Right kidney (tissue), 1 donor: ENCODE measurements around the gene TTC16.
"Not testable (repeated sequence)": the region's sequence is repeated elsewhere in the genome, so short reads cannot be mapped to it uniquely, and the experiment has no call there.

Experiments used
- DNase-seq: peaks from one replicate; pipeline ENCODE4 v3.0.0-alpha.2; 2016

Gene TTC16

GRCh38 chr9:127769929-127770582 is 54.2 kb downstream of the TTC16 start:
- peak; percentile 26 for DNase-seq

GRCh38 chr9:127770583-127770904 is 54.7 kb downstream of the TTC16 start:
- peak; percentile 31 for DNase-seq

DNA sequence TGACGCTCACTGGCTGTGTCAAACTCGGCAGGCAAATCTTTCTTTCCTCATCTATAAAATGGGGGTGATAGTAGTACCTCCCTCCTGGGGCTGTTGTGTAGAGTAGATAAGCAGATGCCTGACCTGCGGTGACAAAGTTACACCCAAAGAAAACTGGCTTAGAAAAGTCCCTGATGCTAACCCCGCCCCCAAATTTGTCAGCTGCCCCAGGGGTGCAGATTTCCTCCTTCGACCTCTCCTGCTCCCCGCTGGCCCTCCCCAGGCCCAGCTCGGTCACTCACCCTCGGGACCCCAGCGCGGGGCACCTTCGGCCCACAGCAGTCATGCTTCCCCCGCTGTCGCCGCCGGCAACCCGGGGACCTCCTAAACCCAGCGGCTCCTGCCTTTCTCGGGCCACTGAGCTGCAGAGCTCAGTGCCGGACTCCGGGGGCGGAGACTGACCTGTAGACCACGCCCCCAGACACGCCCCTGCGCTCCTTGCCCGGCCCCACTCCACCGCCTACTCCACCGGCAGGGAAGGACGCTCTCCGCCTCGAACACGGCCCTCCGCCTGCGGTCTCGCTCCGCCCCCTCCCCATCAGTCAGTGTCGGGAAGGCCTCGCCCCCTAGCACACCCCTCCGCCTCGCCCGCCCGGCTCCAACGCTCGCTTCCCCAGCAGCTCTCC is 55.2 kb downstream of the TTC16 start:
- peak; percentile 89 for DNase-seq

DNA sequence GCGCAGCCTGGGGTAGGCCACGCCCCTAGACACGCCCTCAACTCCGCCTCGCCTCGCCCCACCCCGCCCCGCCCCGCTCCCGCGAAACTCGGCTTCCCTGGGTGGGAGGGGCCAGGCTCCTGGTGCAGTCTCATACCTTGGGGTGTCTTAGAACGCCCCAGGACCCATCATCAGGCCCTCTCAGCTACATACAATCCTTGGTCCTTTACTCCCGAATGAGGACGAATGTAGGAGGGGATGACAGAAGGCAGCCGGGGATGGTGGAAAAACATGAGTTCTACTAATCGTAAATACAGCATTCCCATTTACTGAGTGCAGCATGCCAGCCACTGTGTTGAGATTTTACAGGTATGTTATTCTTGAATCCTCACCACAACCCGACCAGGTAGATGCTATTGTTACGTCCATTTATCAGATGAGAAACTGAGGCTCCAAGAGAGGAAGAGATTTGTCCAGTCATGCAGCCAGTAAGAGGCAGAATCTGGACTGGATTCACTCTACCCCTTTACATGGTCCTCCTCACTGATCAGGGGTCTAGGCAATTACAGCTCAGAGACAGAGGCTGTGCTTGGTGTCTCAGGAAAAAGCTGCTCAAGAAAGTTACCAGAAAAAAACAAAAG is 55.8 kb downstream of the TTC16 start:
- DNase-seq, result peak; percentile 82

DNA sequence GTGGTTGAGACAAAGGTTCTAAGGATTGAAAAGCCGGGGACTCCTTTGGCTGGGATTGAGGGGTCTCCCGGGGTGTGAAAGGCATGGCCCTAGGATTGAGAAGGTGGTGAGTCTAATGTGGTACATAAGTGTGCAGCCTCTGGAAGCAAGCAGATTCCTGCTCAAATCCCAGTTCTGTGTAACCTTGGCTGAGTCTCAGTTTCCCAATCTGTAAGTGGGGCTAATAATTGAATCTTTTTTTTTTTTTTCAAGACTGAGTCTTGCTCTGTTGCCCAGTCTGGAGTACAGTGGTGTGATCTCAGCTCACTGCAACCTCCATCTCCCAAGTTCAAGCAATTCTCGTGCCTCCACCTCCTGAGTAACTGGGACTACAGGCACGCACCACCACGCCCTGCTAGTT is 56.7 kb downstream of the TTC16 start:
- DNase-seq, result no peak

DNA sequence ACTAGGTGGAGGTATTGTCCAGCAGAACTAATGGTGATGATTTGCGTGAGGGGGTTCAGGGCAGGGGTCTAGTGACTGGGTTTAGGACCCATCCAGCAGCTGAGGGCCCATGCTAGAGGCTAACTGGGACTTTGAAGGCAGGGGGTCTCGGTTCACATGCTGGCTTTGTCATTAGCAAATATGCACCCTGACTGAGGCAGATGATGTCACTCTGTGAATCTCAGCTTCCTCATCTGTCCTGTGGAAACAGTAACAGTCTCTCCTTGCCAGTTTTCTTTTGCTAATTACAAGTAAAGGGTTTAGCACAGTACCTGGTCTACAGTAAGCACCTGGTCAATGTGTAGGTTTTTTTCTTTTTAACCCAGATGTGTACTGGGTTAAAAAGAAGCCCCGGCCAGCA is 57.4 kb downstream of the TTC16 start:
- no peak for DNase-seq

DNA sequence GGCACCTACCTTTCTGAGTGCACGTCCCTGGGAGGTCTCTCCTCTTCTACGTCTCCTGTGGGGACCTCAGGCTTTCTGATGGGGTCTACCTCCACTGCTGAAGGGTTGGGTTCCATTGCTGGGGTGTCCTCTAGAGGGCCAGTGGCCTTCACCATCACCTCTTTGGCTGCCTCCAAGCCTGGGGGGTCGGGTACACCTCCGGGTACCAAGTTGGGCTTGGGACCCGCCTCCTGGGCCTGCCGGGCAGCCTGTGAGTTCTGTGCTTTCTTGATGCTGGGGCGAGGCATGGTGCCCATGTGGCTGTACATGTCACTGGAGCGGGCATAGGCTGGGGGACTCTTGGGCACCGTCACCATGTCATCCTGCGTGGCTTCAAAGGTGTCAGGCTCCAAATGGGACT is 58.1 kb downstream of the TTC16 start:
- DNase-seq, result no peak

- no peak for DNase-seq
Measured at GRCh38 chr9:127776195-127776923, 60.5 kb downstream of the TTC16 start.

- no peak for DNase-seq
Measured at GRCh38 chr9:127776924-127777289, 61.0 kb downstream of the TTC16 start.

GRCh38 chr9:127777368-127777980 is 61.6 kb downstream of the TTC16 start:
- DNase-seq, result no peak

GRCh38 chr9:127778280-127779135 is 62.6 kb downstream of the TTC16 start, which contains the start of gene SH2D3C:
Gene SH2D3C, minus strand, starts transcription at chr9:127778666. Its CDS starts 39 bp downstream, at chr9:127778627.
- DNase-seq, result peak; percentile 49

GRCh38 chr9:127779136-127779981 is 63.5 kb downstream of the TTC16 start:
- no peak for DNase-seq

DNA sequence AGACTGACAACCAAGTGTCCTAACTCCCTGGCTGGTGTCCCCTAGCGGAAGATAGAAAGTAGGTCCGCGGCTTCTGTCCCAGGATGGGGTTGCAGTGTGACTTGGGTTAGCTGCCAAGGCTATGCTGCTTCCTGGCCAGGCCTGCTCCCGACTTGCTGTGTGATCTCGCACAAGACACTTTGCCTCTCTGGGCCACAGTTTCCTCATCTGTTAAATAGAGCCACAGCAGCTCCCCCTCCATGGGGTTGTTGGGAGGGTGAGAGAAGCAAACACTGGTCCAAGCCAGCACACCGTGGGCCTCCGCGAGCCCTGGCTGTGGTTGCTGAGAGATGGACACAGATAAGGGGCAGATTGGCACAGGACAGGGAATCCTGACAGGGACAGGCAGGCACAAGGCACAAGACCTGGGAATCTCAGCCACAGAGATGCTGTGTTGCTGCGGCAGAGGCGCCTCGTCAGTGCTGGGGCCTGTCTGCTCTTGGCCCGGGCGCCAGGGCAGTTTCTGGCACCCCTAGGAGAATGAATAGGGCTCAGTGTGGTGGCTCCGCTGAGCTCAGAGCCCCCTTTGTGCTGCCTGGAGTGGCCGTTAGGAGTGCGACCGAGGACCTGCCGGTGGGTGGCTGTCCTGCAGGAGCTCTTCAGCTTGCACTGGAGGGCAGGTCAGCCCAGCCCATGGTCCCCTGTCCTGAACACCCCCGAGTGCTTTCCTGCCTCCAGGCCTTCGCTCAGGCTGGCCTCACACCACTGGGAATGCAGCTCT is 64.4 kb downstream of the TTC16 start:
- no peak for DNase-seq

GRCh38 chr9:127780909-127781308 is 65.0 kb downstream of the TTC16 start:
- not testable (repeated sequence) for DNase-seq
